GM21381 (cell line): ENCODE data around the gene SBNO2.
"Not testable (repeated sequence)": the region's sequence is repeated elsewhere in the genome, so short reads cannot be mapped to it uniquely, and the experiment has no call there.

Experiments used
- ATAC-seq: cut with Tn5 transposase; IDR thresholded peaks from one replicate; pipeline ENCODE4 v1.9.1; 2021; ENCODE audit warnings: mild to moderate bottlenecking, moderate library complexity; ENCODE audit not compliant: unreplicated experiment

Gene SBNO2

DNA sequence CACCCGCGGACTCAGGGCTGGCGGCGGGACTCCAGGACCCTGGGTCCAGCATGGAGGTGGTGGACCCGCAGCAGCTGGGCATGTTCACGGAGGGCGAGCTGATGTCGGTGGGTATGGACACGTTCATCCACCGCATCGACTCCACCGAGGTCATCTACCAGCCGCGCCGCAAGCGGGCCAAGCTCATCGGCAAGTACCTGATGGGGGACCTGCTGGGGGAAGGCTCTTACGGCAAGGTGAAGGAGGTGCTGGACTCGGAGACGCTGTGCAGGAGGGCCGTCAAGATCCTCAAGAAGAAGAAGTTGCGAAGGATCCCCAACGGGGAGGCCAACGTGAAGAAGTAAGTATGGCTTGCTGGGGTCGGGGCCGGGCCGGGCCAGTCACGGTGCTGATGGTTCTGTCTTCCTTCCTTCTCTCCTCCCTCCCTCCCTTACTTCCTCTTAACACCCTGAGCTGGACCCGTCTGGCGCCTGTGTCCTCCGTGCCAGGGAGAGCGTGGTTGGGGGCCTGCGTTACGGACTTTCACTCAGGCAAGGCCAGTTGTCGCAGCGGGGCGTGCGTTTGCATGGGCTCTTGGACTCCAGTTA is 32.9 kb upstream of the SBNO2 start:
- ATAC-seq, result no peak

DNA sequence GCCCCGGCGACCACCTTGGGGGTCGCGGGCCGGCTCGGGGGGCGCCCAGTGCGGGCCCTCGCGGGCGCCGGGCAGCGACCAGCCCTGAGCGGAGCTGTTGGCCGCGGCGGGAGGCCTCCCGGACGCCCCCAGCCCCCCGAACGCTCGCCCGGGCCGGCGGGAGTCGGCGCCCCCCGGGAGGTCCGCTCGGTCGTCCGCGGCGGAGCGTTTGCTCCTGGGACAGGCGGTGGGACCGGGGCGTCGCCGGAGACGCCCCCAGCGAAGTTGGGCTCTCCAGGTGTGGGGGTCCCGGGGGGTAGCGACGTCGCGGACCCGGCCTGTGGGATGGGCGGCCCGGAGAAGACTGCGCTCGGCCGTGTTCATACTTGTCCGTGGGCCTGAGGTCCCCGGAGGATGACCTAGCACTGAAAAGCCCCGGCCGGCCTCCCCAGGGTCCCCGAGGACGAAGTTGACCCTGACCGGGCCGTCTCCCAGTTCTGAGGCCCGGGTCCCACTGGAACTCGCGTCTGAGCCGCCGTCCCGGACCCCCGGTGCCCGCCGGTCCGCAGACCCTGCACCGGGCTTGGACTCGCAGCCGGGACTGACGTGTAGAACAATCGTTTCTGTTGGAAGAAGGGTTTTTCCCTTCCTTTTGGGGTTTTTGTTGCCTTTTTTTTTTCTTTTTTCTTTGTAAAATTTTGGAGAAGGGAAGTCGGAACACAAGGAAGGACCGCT is 32.2 kb upstream of the SBNO2 start:
- ATAC-seq, result no peak

- ATAC-seq, result peak; percentile 90
Observed at GRCh38 chr19:1205114-1206099, 31.3 kb upstream of the SBNO2 start, which contains the start of gene STK11. TSS of gene STK11 (plus strand) at chr19:1205778. CDS start at chr19:1206914, 1,136 bp downstream.

- not testable (repeated sequence) for ATAC-seq
Observed at GRCh38 chr19:1200614-1201013, 26.5 kb upstream of the SBNO2 start.

- ATAC-seq, result no peak
Observed at GRCh38 chr19:1199531-1199930, 25.5 kb upstream of the SBNO2 start.

GRCh38 chr19:1189419-1189818 is 15.4 kb upstream of the SBNO2 start:
- ATAC-seq, result no peak

DNA sequence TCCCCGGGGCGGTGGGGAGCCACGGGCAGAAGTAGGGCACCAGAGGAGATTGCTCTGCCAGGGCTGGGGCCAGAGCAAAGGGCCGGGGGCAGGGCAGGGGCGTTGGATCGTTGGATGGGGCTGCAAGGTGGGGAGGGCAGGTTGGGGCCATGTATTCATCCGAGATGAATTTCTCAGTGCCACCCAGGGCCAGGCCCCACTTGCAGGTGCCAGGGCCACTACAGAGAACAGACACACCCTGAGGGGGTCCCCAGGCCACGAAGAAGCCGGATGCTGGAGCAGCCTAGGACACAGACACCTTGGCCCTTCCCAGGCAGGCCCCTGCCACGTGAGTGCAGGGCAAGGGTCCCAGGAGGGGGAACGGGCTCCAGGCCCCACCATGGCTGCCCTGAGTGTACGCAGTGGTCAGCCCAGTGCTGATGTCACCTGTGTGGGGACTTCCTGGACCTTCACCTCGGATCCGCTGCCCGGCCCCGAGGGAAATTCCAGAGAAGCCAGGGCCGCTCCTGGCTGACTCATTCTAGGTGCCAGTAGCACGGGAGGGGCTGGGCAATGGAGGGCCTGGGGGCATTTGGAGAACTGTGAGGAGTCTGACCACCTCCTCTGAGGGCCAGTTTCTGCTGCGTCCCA is 9.6 kb upstream of the SBNO2 start:
- ATAC-seq, result peak; percentile 50

GRCh38 chr19:1182727-1183126 is 8.7 kb upstream of the SBNO2 start:
- no peak for ATAC-seq

DNA sequence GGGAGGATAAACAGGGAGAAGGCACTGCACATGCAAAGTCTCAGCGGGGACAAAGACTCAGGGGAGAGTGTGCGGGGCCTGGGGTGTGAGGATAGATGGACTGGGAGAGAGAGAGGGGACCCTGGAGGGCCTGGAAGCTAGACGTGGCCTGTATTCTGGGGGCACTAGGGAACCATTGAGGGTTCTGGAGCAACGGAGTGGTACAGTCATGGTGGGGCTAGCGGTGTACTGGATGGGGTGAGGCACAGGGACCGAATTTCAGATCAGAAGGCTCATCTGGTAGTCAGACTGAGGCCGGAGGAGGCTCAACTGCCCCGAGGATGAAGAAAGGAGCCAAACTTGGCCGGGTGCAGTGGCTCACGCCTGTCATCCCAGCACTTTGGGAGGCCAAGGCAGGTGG is 8.0 kb upstream of the SBNO2 start:
- ATAC-seq, result no peak

GRCh38 chr19:1181606-1182005 is 7.5 kb upstream of the SBNO2 start:
- no peak for ATAC-seq

- no peak for ATAC-seq
Observed at GRCh38 chr19:1177322-1178114, 3.5 kb upstream of the SBNO2 start.

- ATAC-seq, result no peak
Observed at GRCh38 chr19:1173159-1173844, 766 bp downstream of the SBNO2 start.

- ATAC-seq, result no peak
Observed at GRCh38 chr19:1172353-1173158, 1.5 kb downstream of the SBNO2 start.

- no peak for ATAC-seq
Observed at GRCh38 chr19:1171755-1172352, 2.2 kb downstream of the SBNO2 start.

GRCh38 chr19:1170938-1171754 is 2.9 kb downstream of the SBNO2 start:
- no peak for ATAC-seq

- ATAC-seq, result no peak
Observed at GRCh38 chr19:1169921-1170885, 3.9 kb downstream of the SBNO2 start.
